Left lobe of liver (tissue), 2 donors: Measurements from ENCODE around the gene ASTN2. TPM values are rescaled to one million over a fixed set of nuclear protein-coding genes. Genes with fewer than 3 reads are reported as not detected.

Source experiments
- ATAC-seq: fragments of 200-7000 bp; cut with Tn5 transposase; one replicate; pipeline ENCODE4 v1.9.1; 2020; ENCODE audit warnings: mild to moderate bottlenecking, moderate library complexity
- DNase-seq: peaks from one replicate; pipeline ENCODE4 v3.0.0-alpha.2; 2020; ENCODE audit warnings: low spot score
- total RNA-seq: library from RNA; stranded (reverse); gene quantifications from one replicate; pipeline ENCODE4 v1.2.1, GENCODE V29; 2021
- donor health status: DM: no; HTN: no; CAD: no; lungs with moderate emphysema.
- donor health status: DM: no; HTN: yes; CAD: no.

The ASTN2 gene
- total RNA-seq, 1 donor from 2014 or later: 2.9 TPM

DNA sequence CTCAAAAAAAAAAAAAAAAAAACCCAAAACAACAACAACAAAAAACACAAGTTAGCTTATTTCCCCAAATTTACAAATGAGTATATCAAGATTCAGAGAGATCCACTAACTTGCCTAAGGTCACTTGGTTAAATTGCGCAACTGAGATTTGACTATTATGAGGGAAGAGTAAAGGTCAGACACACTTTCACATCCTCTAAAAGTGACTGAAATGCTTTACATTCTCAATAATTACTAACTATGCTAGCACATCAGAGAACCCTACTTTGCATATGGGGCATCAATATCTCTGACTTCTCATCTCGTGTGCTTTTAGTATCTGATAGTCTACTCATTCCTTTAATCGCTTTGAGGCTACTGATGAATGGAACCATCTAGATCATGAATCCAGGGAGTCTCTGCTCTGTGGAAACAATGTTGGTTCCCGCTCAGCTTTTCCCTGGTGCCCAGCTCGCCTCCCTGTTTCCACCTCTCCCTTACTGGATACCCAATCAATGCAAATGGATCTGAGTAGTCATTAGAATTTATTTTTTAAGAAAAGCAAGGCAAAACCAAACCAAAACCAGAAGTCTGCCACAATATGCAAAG is 909.9 kb downstream of the ASTN2 start:
- DNase-seq: no peak
- ATAC-seq: peak; percentile 93

DNA sequence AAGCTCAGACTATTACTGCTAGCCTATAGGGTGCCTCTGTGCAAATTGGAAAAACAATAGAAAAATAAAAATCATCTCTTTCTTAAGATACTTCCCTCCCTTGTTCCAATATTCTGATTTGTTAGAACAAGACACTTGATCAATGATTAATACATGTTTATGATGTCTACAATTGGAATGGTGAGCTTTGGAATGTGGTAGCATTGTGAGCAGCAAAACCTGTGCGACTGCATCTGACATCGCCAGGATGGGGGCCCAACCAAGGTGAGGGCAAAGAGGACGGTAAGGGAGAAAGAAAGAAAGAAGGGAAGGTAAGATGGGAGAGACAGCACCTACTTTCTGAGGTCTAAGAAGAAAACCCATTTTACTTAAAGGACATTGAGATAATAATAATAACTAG is 910.8 kb downstream of the ASTN2 start:
- ATAC-seq (no peak), DNase-seq (no peak)

DNA sequence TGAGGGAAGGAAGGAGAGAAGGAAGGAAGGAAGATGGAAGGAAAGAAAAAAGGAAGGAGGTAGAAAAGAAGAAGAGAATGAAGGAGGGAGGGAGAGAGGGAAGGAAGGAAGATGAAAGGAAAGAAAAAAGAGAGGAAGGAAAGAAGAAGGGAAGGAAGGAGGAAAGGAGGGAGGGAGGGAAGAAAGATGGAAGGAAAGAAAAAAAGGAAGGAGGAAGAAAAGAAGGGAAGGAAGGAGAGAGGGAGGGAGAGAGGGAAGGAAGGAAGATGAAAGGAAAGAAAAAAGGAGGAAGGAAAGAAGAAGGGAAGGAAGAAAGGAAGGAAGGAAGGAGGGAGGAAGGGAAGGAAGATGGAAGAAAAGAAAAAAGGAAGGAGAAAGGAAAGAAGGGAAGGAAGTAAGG is 912.1 kb downstream of the ASTN2 start:
- no peak for ATAC-seq
- no peak for DNase-seq

DNA sequence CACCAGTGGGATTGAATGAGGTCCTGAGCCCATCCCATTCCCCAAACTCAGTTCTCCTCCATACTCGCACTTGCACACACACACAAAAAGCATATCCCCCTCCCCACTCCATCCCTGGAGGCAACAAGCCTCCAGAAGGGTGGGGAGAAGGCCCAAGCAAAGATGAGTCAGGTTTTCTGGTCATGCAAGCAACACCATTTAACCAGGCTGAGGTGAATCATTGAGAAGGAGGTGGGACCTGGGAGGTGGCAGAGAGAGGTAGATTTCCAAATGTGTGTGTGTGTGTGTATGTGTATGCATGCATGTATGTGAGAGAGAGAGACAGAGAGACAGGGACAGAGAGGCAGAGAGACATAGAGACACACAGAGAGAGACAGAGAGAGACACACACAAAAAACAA is 913.0 kb downstream of the ASTN2 start:
- no peak for ATAC-seq
- DNase-seq: no peak

DNA sequence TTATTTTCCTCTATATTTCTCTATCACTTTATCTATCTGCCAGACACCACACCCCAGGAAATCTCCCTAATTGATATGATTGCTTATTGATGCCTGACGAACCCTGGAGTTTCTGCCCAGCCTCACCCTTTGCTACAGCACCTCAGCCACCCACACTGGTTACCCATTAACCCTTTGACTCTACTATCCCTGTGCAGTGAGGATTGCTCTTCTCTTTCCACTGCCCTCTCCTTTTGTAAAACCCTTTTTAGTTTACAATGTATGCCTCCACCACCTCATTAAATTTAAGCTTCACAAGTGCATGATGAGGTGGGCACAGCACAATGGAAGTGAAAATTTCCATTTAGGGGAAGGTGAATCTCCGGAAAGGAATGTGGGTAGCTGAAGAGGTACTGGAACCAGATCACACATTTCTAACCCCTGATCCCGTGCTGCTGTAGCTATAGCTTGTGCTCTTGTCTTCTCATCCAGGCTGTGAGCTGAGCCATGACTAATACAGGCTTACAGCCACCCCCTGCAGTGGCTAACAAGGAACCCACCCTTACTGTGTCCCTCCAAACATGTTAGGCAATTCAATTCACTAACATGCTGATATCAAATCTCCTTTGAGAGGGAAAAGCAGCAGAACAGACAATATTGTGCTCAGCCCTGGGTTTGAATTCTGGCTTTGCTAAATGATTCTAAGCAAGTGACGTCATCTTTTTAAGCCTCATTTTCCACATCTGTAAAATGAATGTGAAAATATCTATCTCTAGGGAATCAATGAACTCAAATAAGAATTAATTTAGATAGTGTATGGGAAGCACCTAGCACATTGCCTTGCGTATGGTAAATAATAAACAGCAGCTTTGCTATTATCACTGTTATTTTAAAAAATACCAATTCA is 914.6 kb downstream of the ASTN2 start:
- no peak for DNase-seq
- no peak for ATAC-seq

DNA sequence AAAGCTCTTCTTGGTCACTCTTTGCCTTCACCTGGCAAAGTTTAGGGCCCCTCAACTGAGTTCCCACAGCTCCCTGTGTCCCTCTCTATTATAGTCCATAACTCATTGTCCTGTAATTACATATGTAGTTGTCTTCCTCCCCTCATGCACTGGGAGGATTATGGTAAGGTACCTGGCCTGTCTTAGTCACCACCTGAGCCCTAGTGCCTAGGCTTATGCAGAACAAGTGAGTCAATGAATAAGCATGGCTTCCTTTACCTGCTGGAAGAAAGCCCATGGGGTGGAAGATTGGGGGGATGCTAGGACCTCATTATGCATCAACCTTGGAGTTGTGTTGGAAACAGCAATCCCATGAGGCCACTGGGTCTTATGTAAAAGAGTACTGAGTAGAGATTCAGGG is 915.4 kb downstream of the ASTN2 start:
- DNase-seq (no peak), ATAC-seq (no peak)

DNA sequence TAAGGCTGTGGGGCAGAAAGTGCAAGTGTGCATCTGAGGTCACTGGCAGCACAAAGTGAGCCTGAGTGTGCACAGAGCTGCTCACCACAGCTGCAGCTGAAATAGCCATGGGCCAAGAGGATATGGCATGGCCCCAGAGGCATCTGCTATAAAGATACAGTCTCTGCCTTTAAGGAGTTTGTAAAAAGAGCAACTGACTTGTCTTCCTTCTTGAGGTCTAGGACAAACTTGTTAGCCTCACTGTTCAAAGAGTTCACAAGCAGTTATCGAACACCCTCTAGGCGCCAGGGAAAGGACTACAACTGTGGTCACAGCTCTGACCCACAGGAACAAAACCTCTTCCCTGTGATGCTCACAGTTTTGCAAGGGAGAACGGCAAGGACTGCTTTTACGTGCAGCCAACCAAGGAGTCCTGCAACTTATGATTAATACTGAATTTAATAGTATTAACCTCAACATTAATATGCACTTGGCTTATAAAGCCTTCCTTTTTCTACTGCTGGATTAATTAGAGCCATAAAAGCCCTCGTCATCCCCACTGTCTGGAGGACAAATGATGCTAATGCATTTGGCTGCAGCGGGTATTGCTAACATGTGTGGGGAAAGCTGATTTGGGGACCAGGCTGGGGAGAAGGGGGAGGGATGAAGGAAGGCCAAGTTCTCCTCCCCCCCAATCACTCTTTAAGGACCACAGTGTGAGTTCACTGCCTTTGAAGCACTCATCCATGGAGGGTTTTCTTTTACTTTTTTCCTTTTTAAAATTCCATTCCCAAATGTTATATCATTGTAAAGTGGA is 917.6 kb downstream of the ASTN2 start:
- ATAC-seq (no peak), DNase-seq (no peak)

DNA sequence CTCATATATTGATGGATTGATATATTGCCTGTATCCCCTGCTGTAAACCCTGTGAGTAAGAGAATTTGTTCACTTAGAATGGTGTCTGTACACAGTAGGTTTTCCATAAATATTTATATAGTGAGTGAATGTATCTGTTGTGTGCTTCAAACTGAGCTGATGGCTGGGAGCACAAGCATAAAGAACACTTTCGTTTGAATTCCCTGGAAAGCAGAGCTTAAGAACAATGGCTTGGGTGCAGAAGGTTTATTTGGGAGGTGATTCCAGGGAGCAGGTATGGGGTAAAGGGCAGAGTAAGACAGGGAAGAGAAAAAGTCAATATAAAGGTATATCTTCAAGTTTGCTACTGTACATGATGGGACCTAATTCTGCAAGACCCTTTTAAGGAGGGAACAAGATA is 918.7 kb downstream of the ASTN2 start:
- ATAC-seq (no peak), DNase-seq (no peak)

DNA sequence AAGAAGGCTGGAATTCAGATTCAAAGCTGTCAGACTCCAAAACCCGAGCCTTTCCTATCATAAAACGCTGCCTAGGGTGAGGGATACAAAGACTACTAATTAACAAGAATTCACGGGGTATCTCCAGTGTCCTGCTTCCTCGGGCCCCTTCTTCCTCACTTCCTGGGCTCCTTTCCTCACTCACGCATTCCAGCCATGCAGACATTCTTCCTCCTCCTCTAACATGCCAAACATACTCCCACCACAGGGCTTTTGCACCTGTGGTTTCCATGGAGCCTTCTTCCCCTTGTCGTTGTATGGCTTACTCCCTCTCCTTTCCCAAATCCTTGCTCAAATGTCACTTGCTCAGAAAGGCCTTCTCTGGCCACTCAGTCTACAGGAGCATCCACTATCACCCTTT is 919.1 kb downstream of the ASTN2 start:
- ATAC-seq: no peak

DNA sequence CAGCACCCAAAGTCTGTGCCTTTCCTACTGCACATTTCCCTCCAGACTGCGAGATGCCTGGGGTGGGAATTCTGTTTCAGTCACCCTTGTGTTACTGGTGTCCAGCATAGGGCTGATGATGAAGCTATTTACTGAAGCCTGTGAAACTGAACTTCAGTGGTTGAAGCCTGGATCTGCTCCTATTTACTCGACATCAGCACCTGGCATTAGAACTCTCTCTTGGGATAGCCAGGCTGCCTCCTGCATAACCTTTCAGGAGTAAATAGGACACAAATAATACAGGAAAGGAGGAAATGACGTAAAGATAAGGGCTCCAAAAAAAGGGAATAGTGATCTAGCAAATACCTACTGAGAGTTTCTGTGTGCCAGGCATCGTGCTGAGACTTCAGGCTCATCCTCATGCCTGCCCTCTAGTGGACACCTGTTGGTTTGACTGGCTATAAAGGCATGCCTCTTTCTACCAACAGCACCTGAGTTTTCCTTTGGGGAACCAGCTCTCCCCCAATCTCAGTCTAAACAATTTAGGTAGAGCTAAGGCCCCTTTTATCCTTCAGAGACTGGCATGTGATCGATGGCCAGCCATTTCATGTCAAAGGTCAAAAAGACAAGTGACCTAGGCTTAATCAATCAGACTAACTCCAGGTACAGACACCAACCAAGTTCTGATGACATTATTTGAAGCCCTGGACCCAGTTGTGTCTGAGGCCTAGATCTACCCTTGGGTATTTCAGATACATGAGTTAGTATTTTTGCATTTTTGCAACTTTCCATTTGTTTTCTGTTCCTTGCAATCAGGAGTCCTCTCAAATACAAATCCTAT is 919.8 kb downstream of the ASTN2 start:
- peak; percentile 58 for DNase-seq
- ATAC-seq: peak; percentile 94

More for the DNA sequence above, 919.1 kb downstream of the ASTN2 start:
- DNase-seq: no peak

DNA sequence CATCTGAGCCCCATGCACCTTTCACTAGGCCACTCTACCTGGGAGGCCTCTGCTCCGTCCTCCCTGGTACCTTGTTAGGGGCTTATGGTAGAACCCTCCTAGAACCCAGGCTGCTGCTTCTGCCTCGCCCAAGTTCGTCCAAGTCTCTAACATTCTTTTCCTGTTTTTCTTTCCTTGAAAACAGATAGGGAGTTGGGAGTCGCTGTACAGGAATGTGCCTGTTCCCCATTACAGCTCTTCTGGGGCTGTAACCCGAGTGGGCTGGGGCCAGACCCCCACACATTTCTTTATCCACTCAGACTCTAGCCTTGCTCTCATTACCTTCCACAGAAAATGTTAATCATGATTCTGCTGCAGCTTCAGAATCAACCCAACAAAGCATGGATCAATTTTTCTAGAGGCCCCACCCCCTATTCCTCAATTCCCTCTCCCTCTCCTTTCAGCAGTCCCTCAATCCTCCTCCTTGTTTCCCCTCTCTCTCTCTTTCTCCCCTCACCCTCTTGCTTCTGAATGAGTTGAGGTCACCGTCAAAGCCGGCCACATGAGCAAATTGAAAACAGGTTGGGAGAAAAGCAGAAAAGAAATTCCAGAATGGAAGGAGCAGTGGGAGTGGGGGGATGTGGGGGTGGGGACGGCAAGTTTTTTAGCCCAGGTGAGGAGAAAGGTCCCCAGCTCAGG is 921.5 kb downstream of the ASTN2 start:
- ATAC-seq: no peak
- no peak for DNase-seq

DNA sequence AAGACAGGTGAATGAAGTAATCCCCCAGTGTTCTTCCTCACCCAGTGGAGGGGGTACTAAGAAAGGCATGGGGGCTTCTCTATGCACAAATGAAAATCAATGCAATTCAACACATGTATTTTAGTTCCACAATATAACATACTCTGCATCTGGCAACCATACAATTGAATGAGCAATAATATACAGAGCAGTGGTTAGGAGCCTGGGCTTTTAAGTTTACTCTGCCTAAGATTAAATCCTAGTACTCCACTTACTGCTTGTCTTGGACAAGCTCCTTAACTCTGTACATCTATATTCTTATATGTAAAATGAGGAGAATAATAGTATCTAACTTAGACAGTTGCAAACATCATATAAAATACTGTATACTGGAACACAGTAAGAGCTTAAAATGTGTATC is 923.2 kb downstream of the ASTN2 start:
- no peak for DNase-seq
- no peak for ATAC-seq

DNA sequence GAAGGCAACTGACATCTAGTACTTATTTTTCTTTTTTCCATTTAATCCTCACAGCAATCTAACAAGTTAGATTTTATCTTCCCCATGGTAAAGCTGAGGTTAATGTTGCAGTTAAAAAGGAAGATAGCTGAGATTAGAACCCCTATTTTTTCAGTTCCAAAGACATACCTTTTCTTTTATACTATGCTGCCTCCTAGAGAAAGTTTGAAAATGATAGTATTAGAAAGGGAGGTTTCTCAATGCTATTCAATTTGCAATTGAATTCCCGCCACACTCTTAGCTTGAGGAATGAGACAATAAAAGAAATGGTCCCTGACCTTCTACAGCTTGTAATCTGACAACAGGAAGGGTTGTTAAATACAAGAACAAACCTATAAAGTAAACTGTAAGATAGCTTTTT is 923.6 kb downstream of the ASTN2 start:
- peak; percentile 36 for ATAC-seq
- no peak for DNase-seq

DNA sequence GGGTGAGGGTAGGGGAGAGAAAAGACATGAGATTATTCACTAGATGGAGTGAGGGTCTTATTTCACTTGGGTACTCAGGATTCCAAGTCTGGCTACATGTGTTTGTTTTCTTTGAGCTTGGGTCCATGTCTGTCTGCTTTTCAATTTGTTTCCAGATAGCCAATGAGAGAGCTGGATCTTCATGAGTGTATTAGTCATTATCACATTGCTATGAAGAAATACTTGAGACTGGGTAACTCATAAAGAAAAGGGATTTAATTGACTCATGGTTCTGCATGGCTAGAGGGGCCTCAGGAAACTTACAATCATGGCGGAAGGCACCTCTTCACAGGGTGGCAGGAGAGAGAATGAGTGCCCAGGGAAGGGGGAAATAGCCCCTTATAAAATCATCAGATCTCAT is 924.5 kb downstream of the ASTN2 start:
- ATAC-seq (no peak), DNase-seq (no peak)

DNA sequence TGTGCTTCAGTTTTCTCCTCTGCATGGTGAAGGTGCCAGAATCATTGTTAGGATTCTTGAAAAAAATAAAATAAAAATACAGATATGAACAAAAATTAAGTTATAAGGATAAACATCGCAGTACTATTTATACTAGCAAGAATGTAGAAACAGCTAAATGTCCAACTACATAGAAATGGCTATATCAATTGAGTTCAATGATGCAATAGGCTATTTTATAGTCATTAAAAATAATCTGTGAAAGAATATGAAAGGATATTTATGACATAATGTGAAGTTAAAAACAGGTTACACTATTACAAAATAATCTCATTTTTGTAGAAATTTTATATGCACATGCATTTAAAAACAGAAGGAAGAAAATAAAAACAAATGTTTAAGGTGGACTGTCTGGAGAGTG is 926.5 kb downstream of the ASTN2 start:
- DNase-seq (no peak), ATAC-seq (no peak)

DNA sequence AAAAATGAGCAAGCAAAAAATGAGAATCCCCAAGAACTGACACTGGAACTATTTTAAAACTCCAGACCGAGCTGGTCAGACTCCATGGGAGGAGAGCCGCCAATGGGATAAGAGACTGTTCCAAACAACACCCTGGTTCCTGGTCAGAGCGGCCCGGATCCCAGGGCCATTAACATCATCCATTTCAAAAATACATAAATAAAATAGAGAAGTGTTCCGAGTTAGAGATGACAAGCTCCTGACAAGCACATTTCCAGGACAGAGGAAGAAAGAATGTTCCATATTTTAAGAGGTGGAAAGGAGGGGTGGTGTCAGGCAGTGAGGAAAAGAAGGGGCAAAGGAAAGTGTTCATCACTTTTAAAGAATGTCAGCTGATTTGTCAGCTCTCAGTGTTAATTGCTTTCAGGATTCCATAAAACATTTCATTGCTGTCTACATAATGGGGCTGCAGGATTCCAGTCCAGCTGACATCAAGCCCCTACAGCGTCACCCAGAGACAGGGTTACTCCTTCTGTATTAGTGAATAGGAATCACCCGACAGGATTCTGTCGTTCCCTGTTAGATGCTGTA is 930.3 kb downstream of the ASTN2 start:
- ATAC-seq (no peak), DNase-seq (no peak)

DNA sequence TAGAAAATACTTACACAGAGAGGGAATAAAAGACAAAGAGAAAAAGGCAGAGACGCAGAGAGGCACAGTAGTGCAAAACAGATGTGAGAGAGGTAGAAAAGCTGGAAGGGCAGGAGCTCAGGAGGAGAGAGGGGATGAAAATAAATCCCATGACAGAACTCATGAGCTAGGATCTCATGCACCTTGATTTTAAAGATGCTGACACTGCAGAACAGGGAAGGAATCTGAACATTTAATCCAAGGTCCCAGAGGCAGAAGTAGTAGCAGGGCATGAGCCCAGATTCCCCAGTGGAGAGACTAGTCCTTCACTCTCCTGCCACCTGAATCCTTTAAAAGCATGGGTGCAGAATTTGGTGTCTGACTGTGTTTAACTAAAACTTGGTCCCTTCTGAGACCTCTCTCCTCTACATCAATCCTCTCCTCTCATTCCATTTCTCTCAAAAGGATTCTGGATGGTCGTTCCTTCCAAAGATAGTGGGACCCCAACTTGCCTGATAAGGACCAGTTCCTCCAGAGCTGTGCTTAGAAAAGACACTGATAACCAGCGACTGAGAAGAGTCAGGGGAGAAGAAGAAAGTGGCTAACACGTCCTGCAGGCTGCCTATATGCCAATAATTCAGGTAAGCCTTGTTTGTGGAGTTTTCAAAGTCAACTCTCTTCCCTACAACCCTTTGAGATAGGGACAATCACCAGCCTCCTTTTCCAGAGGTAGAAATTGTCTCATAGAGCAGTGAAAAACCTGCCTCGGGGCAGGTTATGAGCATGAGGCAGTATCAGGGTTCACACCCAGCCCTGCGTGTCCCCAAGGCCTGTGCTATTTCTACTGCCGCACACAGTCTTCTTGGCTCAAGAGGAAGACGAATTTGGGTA is 931.0 kb downstream of the ASTN2 start:
- ATAC-seq (no peak), DNase-seq (no peak)

DNA sequence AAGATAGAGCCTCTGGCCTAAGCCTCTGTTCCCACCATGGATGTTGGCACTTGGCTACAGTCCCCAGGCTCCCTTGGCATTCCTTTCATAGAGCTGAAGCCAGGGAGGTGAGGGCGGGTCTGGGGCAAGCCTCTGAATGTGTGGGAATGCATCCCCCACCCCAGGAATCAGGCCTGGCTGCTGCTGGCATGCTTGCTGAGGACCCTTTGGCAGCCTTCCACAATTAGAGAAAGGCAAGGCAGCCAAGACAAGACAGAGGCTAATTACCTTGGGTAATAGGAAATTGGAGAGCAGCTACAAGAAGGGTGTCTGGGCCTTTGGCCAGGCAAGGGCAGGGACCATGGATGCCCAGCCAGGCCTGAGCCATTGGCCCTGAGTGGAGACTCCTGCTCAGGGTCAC is 932.1 kb downstream of the ASTN2 start:
- DNase-seq (no peak), ATAC-seq (no peak)

DNA sequence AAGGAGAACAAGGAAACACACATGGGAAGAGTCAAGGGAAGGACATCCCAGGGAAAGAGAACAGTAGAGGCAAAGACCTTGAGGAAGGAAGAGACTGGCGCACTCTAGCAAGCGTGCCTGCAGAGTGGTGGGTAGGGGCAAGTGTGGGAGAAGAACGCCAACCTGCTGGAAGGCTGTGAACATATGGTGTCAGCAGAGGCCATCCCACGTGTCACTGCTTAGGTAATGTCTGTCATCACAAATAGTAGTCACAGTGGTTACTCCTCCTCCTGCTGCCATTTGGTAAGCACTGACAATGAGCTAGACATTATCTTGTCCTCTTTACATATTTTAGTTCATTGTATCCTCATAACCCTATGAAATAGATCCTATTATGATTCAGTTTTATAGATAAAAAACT is 934.2 kb downstream of the ASTN2 start:
- ATAC-seq (no peak), DNase-seq (no peak)
